HFF-Myc (cell line): ENCODE data around the gene PAQR4.
"Not testable (repeated sequence)": the region's sequence is repeated elsewhere in the genome, so short reads cannot be mapped to it uniquely, and the experiment has no call there.

ENCODE experiments used
- DNase-seq: peaks from one replicate; pipeline ENCODE4 v3.0.0-alpha.2; 2011; ENCODE audit warnings: low read depth; ENCODE audit errors: extremely low read depth
- H3K4me3 ChIP-seq: replicated peaks from 2 replicates; pipeline ENCODE4 v1.5.1; 2011; ENCODE audit warnings: low read depth, mild to moderate bottlenecking, control low read depth, low read length
- CTCF ChIP-seq: IDR thresholded peaks from 2 replicates; pipeline ENCODE4 v1.5.1; 2012; ENCODE audit warnings: mild to moderate bottlenecking, low read depth, low read length, control low read depth; ENCODE audit errors: missing control alignments

The PAQR4 gene

GRCh38 chr16:2934450-2934849, 34.7 kb upstream of the PAQR4 start:
- no peak for TF ChIP-seq CTCF
- H3K4me3 ChIP-seq = no peak overlapping the region
- no peak for DNase-seq

GRCh38 chr16:2936436-2937011, 32.6 kb upstream of the PAQR4 start:
- no peak for TF ChIP-seq CTCF
- H3K4me3 ChIP-seq = no peak overlapping the region
- no peak for DNase-seq

GRCh38 chr16:2937170-2937569, 32.0 kb upstream of the PAQR4 start:
- DNase-seq = no peak
- TF ChIP-seq CTCF = no peak
- no peak overlapping the region for H3K4me3 ChIP-seq

GRCh38 chr16:2938206-2938605, 30.9 kb upstream of the PAQR4 start:
- DNase-seq = no peak
- no peak overlapping the region for H3K4me3 ChIP-seq
- no peak for TF ChIP-seq CTCF

- H3K4me3 ChIP-seq = no peak overlapping the region
- DNase-seq = no peak
- TF ChIP-seq CTCF = no peak
These were observed 29.2 kb upstream of the PAQR4 start for GRCh38 chr16:2939968-2940367.

GRCh38 chr16:2942045-2942444, 27.1 kb upstream of the PAQR4 start:
- H3K4me3 ChIP-seq = no peak overlapping the region
- no peak for DNase-seq
- TF ChIP-seq CTCF = no peak

- not testable (repeated sequence) for H3K4me3 ChIP-seq
These were observed 25.4 kb upstream of the PAQR4 start for GRCh38 chr16:2943716-2944115.

GRCh38 chr16:2946649-2947048, 22.5 kb upstream of the PAQR4 start:
- no peak for DNase-seq
- TF ChIP-seq CTCF = no peak
- no peak overlapping the region for H3K4me3 ChIP-seq

More at GRCh38 chr16:2943716-2944115, 25.4 kb upstream of the PAQR4 start:
- DNase-seq = not testable (repeated sequence)
